Neural cell (in vitro differentiated cells): ENCODE data around the gene BMAL1. TPM values are rescaled to one million over a fixed set of nuclear protein-coding genes. Genes with fewer than 3 reads are reported as not detected.
A peak's percentile ranks its signal among the peaks of the same experiment; 100 is the strongest.

Experiments
- H2AFZ ChIP-seq: fragments of 200-600, 300-800 bp; sonication (generic), shearing (Covaris generic); 2 replicates; pipeline ENCODE4 v1.6.0; 2014; ENCODE audit warnings: low read depth, mild to moderate bottlenecking, antibody characterized with exemption, low read length, moderate library complexity
- H3F3A ChIP-seq: fragments of 200-600 bp; shearing (Covaris generic); 2 replicates; pipeline ENCODE4 v1.6.1; 2016; ENCODE audit warnings: mild to moderate bottlenecking, moderate library complexity, mixed read lengths, antibody characterized with exemption, low read length; ENCODE audit not compliant: insufficient read depth, poor library complexity, severe bottlenecking
- H3K27ac ChIP-seq: fragments of 200-600, 300-800 bp; sonication (generic), shearing (Covaris generic); 2 replicates; pipeline ENCODE4 v1.5.1; 2014; ENCODE audit warnings: mild to moderate bottlenecking, low read length, moderate library complexity
- H3K27me3 ChIP-seq: fragments of 300-800, 200-600 bp; sonication (generic), shearing (Covaris generic); 2 replicates; pipeline ENCODE4 v1.6.0; 2014; ENCODE audit warnings: mild to moderate bottlenecking, low read depth, low read length, moderate library complexity; ENCODE audit not compliant: insufficient read depth
- H3K36me3 ChIP-seq: fragments of 300-800, 200-600 bp; sonication (generic), shearing (Covaris generic); 2 replicates; pipeline ENCODE4 v1.5.1; 2014; ENCODE audit warnings: mild to moderate bottlenecking, antibody characterized with exemption, low read length, moderate library complexity; ENCODE audit not compliant: insufficient read depth
- H3K4me2 ChIP-seq: fragments of 300-800, 200-600 bp; sonication (generic), shearing (Covaris generic); 2 replicates; pipeline ENCODE4 v1.6.0; 2014; ENCODE audit warnings: mild to moderate bottlenecking, low read length
- H3K4me3 ChIP-seq: fragments of 300-800, 200-600 bp; sonication (generic), shearing (Covaris generic); 2 replicates; pipeline ENCODE4 v1.5.1; 2014; ENCODE audit warnings: mild to moderate bottlenecking, low read length, moderate library complexity
- H3K79me2 ChIP-seq: fragments of 200-600 bp; shearing (Covaris generic); replicated peaks from 2 replicates; pipeline ENCODE4 v1.6.0; 2014; ENCODE audit warnings: mild to moderate bottlenecking, low read length, moderate library complexity; ENCODE audit not compliant: insufficient read depth
- H3K9ac ChIP-seq: fragments of 300-800, 200-600 bp; sonication (generic), shearing (Covaris generic); 2 replicates; pipeline ENCODE4 v1.6.1; 2016; ENCODE audit warnings: mild to moderate bottlenecking, low read length, mixed read lengths
- H3K9me2 ChIP-seq: fragments of 200-600 bp; shearing (Covaris generic); 2 replicates; pipeline ENCODE4 v1.6.1; 2016; ENCODE audit warnings: mild to moderate bottlenecking, low read length, mixed read lengths; ENCODE audit not compliant: insufficient read depth
- H3K9me3 ChIP-seq: fragments of 200-600, 300-800 bp; sonication (generic), shearing (Covaris generic); 2 replicates; pipeline ENCODE4 v1.6.1; 2016; ENCODE audit warnings: mild to moderate bottlenecking, mixed run types, low read length, moderate library complexity, mixed read lengths
- H4K20me1 ChIP-seq: fragments of 200-600 bp; shearing (Covaris generic); 2 replicates; pipeline ENCODE4 v1.6.1; 2016; ENCODE audit warnings: mild to moderate bottlenecking, mixed run types; ENCODE audit not compliant: insufficient read depth
- EP300 ChIP-seq: fragments of 450-650 bp; conservative IDR thresholded peaks from 2 replicates; pipeline ENCODE4 v1.6.1; 2014; ENCODE audit warnings: antibody characterized with exemption, mild to moderate bottlenecking, moderate library complexity; ENCODE audit not compliant: poor library complexity, severe bottlenecking
- EZH2 ChIP-seq: fragments of 200-600, 300-800 bp; shearing (Covaris generic), sonication (generic); IDR thresholded peaks from 2 replicates; pipeline ENCODE4 v1.6.1; 2014; ENCODE audit warnings: antibody characterized with exemption, low read length, borderline replicate concordance, mild to moderate bottlenecking; ENCODE audit not compliant: insufficient read depth, poor library complexity, severe bottlenecking
- MXI1 ChIP-seq: fragments of 450-650 bp; conservative IDR thresholded peaks from 2 replicates; pipeline ENCODE4 v1.6.1; 2014; ENCODE audit warnings: antibody characterized with exemption, mild to moderate bottlenecking; ENCODE audit not compliant: poor library complexity, severe bottlenecking
- POLR2AphosphoS5 ChIP-seq: IDR thresholded peaks from 2 replicates; pipeline ENCODE4 v1.6.1; 2012
- RAD21 ChIP-seq: fragments of 450-650 bp; conservative IDR thresholded peaks from 2 replicates; pipeline ENCODE4 v1.6.1; 2014; ENCODE audit warnings: antibody characterized with exemption, mild to moderate bottlenecking, moderate library complexity
- REST ChIP-seq: IDR thresholded peaks from 2 replicates; pipeline ENCODE4 v1.6.1; 2012; ENCODE audit warnings: borderline replicate concordance
- SMC3 ChIP-seq: fragments of 450-650 bp; conservative IDR thresholded peaks from 2 replicates; pipeline ENCODE4 v1.6.1; 2014; ENCODE audit warnings: antibody characterized with exemption, mild to moderate bottlenecking, moderate library complexity; ENCODE audit not compliant: poor library complexity
- TAF1 ChIP-seq: IDR thresholded peaks from 2 replicates; pipeline ENCODE4 v1.6.1; 2012; ENCODE audit warnings: low read depth
- polyA plus RNA-seq: library from polyadenylated mRNA; depleted of rRNA; stranded (reverse); fragments of >200 nt; gene quantifications from 2 replicates; pipeline ENCODE4 v1.2.3, GENCODE V29; 2014
- TF ChIP-seq, protein P1 (sequence below): fragments of 450-650 bp; IDR thresholded peaks from 2 replicates; pipeline ENCODE4 v1.5.1; 2014; ENCODE audit warnings: antibody characterized with exemption, mild to moderate bottlenecking, moderate library complexity; ENCODE audit not compliant: poor library complexity, severe bottlenecking

Gene BMAL1
- polyA plus RNA-seq, 1 donor from 2014 or later, result 17.1 TPM

DNA sequence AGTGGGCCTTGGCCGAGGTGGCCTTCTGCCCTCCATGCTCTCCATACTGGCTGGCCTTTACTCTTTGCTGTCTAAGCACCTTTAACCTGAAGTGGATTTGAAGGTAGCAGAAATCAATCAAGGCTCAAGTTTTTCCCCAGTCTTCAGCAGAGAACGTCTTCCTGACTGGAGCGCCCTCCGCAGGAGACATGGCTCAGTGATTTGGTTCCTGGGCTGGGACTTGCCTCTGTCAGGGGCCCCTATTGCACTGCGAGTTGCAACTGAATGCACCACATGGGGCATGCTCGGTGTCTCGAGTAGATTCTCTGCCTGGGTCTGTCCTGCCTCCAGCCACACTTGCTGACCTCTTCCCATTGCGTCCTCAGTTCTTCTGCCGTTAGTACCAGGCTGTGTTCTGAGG is 79.6 kb downstream of the BMAL1 start:
- no peak overlapping the region for H3K9ac ChIP-seq
- no peaks in the 10 kb centered on the region for H3K36me3 ChIP-seq
- H3F3A ChIP-seq, result no peaks in the 10 kb centered on the region
- TF ChIP-seq RAD21 (no peak), TAF1 (no peak), EP300 (no peak), EZH2 (no peak), POLR2AphosphoS5 (no peak), SMC3 (no peak), REST (no peak), MXI1 (no peak)
- TF ChIP-seq, protein P1, sequence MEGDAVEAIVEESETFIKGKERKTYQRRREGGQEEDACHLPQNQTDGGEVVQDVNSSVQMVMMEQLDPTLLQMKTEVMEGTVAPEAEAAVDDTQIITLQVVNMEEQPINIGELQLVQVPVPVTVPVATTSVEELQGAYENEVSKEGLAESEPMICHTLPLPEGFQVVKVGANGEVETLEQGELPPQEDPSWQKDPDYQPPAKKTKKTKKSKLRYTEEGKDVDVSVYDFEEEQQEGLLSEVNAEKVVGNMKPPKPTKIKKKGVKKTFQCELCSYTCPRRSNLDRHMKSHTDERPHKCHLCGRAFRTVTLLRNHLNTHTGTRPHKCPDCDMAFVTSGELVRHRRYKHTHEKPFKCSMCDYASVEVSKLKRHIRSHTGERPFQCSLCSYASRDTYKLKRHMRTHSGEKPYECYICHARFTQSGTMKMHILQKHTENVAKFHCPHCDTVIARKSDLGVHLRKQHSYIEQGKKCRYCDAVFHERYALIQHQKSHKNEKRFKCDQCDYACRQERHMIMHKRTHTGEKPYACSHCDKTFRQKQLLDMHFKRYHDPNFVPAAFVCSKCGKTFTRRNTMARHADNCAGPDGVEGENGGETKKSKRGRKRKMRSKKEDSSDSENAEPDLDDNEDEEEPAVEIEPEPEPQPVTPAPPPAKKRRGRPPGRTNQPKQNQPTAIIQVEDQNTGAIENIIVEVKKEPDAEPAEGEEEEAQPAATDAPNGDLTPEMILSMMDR, result no peak
- no peaks in the 10 kb centered on the region for H3K9me2 ChIP-seq
- no peaks in the 10 kb centered on the region for H3K9me3 ChIP-seq
- no peak overlapping the region for H2AFZ ChIP-seq
- no peaks in the 10 kb centered on the region for H3K79me2 ChIP-seq
- no peak overlapping the region for H3K27ac ChIP-seq
- no peak overlapping the region for H3K4me2 ChIP-seq
- no peaks in the 10 kb centered on the region for H4K20me1 ChIP-seq
- H3K4me3 ChIP-seq, result no peak overlapping the region
- no peaks in the 10 kb centered on the region for H3K27me3 ChIP-seq

DNA sequence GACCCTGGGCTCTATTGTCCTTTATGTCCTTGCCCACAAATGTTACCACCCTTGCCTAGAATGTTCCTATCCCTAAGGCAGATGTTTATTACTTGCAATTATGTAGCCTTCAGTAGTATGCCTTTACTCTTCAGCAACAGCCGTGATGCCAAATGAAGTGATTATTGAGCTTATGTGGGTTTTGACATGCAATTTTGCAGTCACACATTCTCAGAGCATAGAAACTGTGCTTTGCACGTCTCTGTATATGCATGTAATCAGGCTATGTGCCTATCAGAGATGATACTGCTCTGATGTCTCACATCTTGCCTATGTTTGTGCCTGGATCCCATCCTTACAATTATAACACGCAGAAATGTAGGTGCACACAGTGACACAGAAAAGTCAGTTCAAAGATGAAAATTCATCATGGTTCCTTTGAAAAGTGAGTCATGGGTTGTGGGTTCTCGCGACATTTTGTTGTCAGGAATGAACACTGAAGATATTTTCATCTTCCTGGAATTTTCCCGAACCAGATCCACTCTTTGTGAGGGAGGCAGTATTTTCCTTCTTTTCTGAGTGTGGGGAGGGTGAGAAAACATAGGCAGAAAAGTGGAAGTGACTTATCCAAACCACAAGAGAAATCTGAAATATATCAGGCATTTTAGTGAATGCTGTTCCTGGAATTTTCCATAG is 81.1 kb downstream of the BMAL1 start:
- H2AFZ ChIP-seq, result no peak overlapping the region
- no peaks in the 10 kb centered on the region for H3K9me2 ChIP-seq
- no peak overlapping the region for H3K4me2 ChIP-seq
- H3K79me2 ChIP-seq, result no peaks in the 10 kb centered on the region
- H3K9me3 ChIP-seq, result no peaks in the 10 kb centered on the region
- no peaks in the 10 kb centered on the region for H3K36me3 ChIP-seq
- TF ChIP-seq EP300 (peak; percentile 32), POLR2AphosphoS5 (peak; percentile 15), TAF1 (no peak)
- H4K20me1 ChIP-seq, result no peaks in the 10 kb centered on the region
- peak overlapping the region; percentile 14 for H3K4me3 ChIP-seq
- H3K9ac ChIP-seq, result peak overlapping the region; percentile 2
- H3K27me3 ChIP-seq, result no peaks in the 10 kb centered on the region
- H3K27ac ChIP-seq, result peak overlapping the region; percentile 49
- H3F3A ChIP-seq, result no peaks in the 10 kb centered on the region
